Colon (tissue), 2 donors: ENCODE measurements around the gene DYNLRB2.

Source experiments
- FAIRE-seq: peaks from 2 replicates; lab custom pipeline; 2012; peaks lifted over from hg19 to GRCh38; lab: Jason Lieb, UNC
- donor health status: control.
- donor health status: control.

DYNLRB2 gene

GRCh38 chr16:80599466-80599865 is 58.7 kb downstream of the DYNLRB2 start:
- no peak for FAIRE-seq
